Breast epithelium (tissue), 4 donors: ENCODE results near the gene ASPRV1. TPM values are rescaled to one million over a fixed set of nuclear protein-coding genes. Genes with fewer than 3 reads are reported as not detected.

ENCODE experiments used
- DNase-seq, 2 donors: peaks; one replicate each; pipeline ENCODE4 v3.0.0-alpha.2; 2019; ENCODE audit warnings: low spot score in 2 of 2
- H3K27ac ChIP-seq, 2 donors: fragments of 200-600 bp; sonication (generic) in 1 of 2; one replicate each; pipeline ENCODE4 v1.5.1; 2016 to 2019; ENCODE audit warnings: mild to moderate bottlenecking in 1 of 2
- H3K27me3 ChIP-seq, 2 donors: fragments of 200-600 bp; sonication (generic) in 1 of 2; one replicate each; pipeline versions ENCODE4 v1.5.1 to v1.6.0; 2017 to 2019; ENCODE audit warnings: control low read depth in 1 of 2, mild to moderate bottlenecking in 1 of 2
- H3K36me3 ChIP-seq: fragments of 200-600 bp; one replicate; pipeline ENCODE4 v1.5.1; 2019
- H3K4me1 ChIP-seq, 2 donors: fragments of 200-600 bp; sonication (generic); one replicate each; pipeline ENCODE4 v1.5.1; 2016 to 2019; ENCODE audit warnings: control low read depth in 1 of 2
- H3K4me3 ChIP-seq, 3 donors: fragments of 200-600 bp; sonication (generic); 1 replicate in 2 of 3; 2 replicates in 1 of 3; pipeline ENCODE4 v1.5.1; 2016 to 2019; ENCODE audit warnings: mild to moderate bottlenecking in 3 of 3, moderate library complexity in 2 of 3
- H3K9me3 ChIP-seq, 2 donors: fragments of 200-600 bp; sonication (generic) in 1 of 2; one replicate each; pipeline ENCODE4 v1.5.1; 2016 to 2019; ENCODE audit warnings: control low read depth in 1 of 2
- CTCF ChIP-seq, 3 donors: fragments of 450-650 bp; IDR thresholded peaks; one replicate each; pipeline ENCODE4 v1.5.1; 2016 to 2017; ENCODE audit warnings: antibody characterized with exemption in 3 of 3, mild to moderate bottlenecking in 3 of 3, moderate library complexity in 3 of 3
- POLR2A ChIP-seq: fragments of 450-650 bp; IDR thresholded peaks from one replicate; pipeline ENCODE4 v1.6.1; 2016; ENCODE audit warnings: antibody characterized with exemption, mild to moderate bottlenecking, moderate library complexity
- POLR2AphosphoS5 ChIP-seq, 3 donors: sonication (generic); formaldehyde crosslinking; IDR thresholded peaks; one replicate each; pipeline ENCODE4 v1.6.1; 2017; ENCODE audit warnings: antibody characterized with exemption in 3 of 3
- intact Hi-C: fragments of 100-400 bp; cut with DNase I; formaldehyde crosslinking; loops from one replicate; pipeline ENCODE4 v1.15.1; 2023; ENCODE audit warnings: low total_unique reads
- total RNA-seq, 3 donors: library from RNA; depleted of rRNA; stranded (reverse); fragments of >200 nt; gene quantifications; one replicate each; pipeline ENCODE4 v1.1.0, GENCODE V29; 2016

Gene ASPRV1
- total RNA-seq, 3 donors from 2014 or later: 1.6 to 4.5 (median 1.8) TPM

- Histone ChIP-seq H3K27me3 (no peaks in the 10 kb centered on the region), H3K36me3 (no peaks in the 10 kb centered on the region), H3K27ac (no peak overlapping the region), H3K4me1 (no peaks in the 10 kb centered on the region), H3K4me3 (no peak overlapping the region), H3K9me3 (no peaks in the 10 kb centered on the region)
- DNase-seq: no peak
- TF ChIP-seq POLR2AphosphoS5 (IDR thresholded peaks at IDR 0.05) (no peak), POLR2A (no peak), CTCF (IDR thresholded peaks at IDR 0.05) (no peak)
- intact Hi-C loops: no loop called here
These were observed 13.1 kb downstream of the ASPRV1 start for GRCh38 chr2:69948032-69948962.

- Histone ChIP-seq H3K4me3 (no peak overlapping the region), H3K27me3 (no peaks in the 10 kb centered on the region), H3K36me3 (no peaks in the 10 kb centered on the region), H3K27ac (no peak overlapping the region), H3K4me1 (no peaks in the 10 kb centered on the region), H3K9me3 (no peaks in the 10 kb centered on the region)
- intact Hi-C loops: no loop called here
- TF ChIP-seq POLR2A (no peak), POLR2AphosphoS5 (IDR thresholded peaks at IDR 0.05) (no peak), CTCF (IDR thresholded peaks at IDR 0.05) (no peak)
- no peak for DNase-seq
These were observed 14.0 kb downstream of the ASPRV1 start for GRCh38 chr2:69947325-69947931.

GRCh38 chr2:69946351-69947324, 14.8 kb downstream of the ASPRV1 start:
- Histone ChIP-seq H3K9me3 (no peaks in the 10 kb centered on the region), H3K36me3 (no peaks in the 10 kb centered on the region), H3K4me1 (no peaks in the 10 kb centered on the region), H3K27me3 (no peaks in the 10 kb centered on the region), H3K27ac (no peak overlapping the region), H3K4me3 (no peak overlapping the region)
- intact Hi-C loops: no loop called here
- DNase-seq: no peak
- TF ChIP-seq POLR2A: no peak
- no peak for TF ChIP-seq CTCF (IDR thresholded peaks at IDR 0.05)

- intact Hi-C loops: no loop called here
- Histone ChIP-seq H3K9me3 (no peaks in the 10 kb centered on the region), H3K36me3 (no peaks in the 10 kb centered on the region), H3K4me3 (no peak overlapping the region), H3K4me1 (no peaks in the 10 kb centered on the region), H3K27ac (no peak overlapping the region), H3K27me3 (no peaks in the 10 kb centered on the region)
- TF ChIP-seq POLR2A: no peak
- TF ChIP-seq CTCF (IDR thresholded peaks at IDR 0.05): no peak
- TF ChIP-seq POLR2AphosphoS5 (IDR thresholded peaks at IDR 0.05): no peak
- no peak for DNase-seq
These were observed 15.5 kb downstream of the ASPRV1 start for GRCh38 chr2:69945941-69946340.
